Measurements from ENCODE around the gene FBXO22.

- TF ChIP-seq, protein P1, sequence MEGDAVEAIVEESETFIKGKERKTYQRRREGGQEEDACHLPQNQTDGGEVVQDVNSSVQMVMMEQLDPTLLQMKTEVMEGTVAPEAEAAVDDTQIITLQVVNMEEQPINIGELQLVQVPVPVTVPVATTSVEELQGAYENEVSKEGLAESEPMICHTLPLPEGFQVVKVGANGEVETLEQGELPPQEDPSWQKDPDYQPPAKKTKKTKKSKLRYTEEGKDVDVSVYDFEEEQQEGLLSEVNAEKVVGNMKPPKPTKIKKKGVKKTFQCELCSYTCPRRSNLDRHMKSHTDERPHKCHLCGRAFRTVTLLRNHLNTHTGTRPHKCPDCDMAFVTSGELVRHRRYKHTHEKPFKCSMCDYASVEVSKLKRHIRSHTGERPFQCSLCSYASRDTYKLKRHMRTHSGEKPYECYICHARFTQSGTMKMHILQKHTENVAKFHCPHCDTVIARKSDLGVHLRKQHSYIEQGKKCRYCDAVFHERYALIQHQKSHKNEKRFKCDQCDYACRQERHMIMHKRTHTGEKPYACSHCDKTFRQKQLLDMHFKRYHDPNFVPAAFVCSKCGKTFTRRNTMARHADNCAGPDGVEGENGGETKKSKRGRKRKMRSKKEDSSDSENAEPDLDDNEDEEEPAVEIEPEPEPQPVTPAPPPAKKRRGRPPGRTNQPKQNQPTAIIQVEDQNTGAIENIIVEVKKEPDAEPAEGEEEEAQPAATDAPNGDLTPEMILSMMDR (IDR thresholded peaks at IDR 0.05) = no peak
- no peak for TF ChIP-seq EP300 (IDR thresholded peaks at IDR 0.05)
- TF ChIP-seq POLR2A (IDR thresholded peaks at IDR 0.05) = peak; percentile 55
Observed at GRCh38 chr15:75903331-75904239, at the start of gene FBXO22.

Measured in ovary (tissue), 3 donors.